DND-41 (cell line): ENCODE results near the gene APOBEC3H.

Source experiments
- ATAC-seq: fragments of 200-7000 bp; cut with Tn5 transposase; 3 replicates; pipeline ENCODE4 v1.9.1; 2021; ENCODE audit warnings: low read depth; ENCODE audit not compliant: insufficient read depth
- DNase-seq: peaks from one replicate; pipeline ENCODE4 v3.0.0-alpha.2; 2020
- H2AFZ ChIP-seq: 2 replicates; pipeline ENCODE4 v1.6.0; 2012; ENCODE audit warnings: low read depth, low read length
- H3K27ac ChIP-seq: 2 replicates; pipeline ENCODE4 v1.5.1; 2012; ENCODE audit warnings: low read length, inconsistent platforms
- H3K27me3 ChIP-seq: fragments of 200-600 bp; sonication (generic); 2 replicates; pipeline ENCODE4 v1.6.0; 2012; ENCODE audit warnings: low read length, mild to moderate bottlenecking, inconsistent platforms; ENCODE audit not compliant: insufficient read depth, poor library complexity
- H3K36me3 ChIP-seq: 2 replicates; pipeline ENCODE4 v1.5.1; 2012; ENCODE audit warnings: low read length, inconsistent platforms; ENCODE audit not compliant: insufficient read depth
- H3K4me1 ChIP-seq: 2 replicates; pipeline ENCODE4 v1.5.1; 2012; ENCODE audit warnings: mild to moderate bottlenecking, low read length; ENCODE audit not compliant: insufficient read depth
- H3K4me2 ChIP-seq: 2 replicates; pipeline ENCODE4 v1.6.0; 2012; ENCODE audit warnings: mild to moderate bottlenecking, moderate library complexity, low read length, inconsistent platforms; ENCODE audit not compliant: insufficient read depth
- H3K4me3 ChIP-seq, 2 experiments: fragments of 200-600 bp in 1 of 2; shearing (Covaris generic) in 1 of 2; 2 replicates each; pipeline ENCODE4 v1.5.1; 2012 to 2016; ENCODE audit warnings: inconsistent platforms in 2 of 2, low read length in 2 of 2, mild to moderate bottlenecking in 2 of 2, low read depth in 1 of 2, moderate library complexity in 1 of 2
- H3K79me2 ChIP-seq: 2 replicates; pipeline ENCODE4 v1.6.0; 2012; ENCODE audit warnings: low read length, inconsistent platforms; ENCODE audit not compliant: insufficient read depth
- H3K9ac ChIP-seq: 2 replicates; pipeline ENCODE4 v1.6.0; 2012; ENCODE audit warnings: low read depth, mild to moderate bottlenecking, inconsistent platforms, low read length, moderate library complexity
- H3K9me3 ChIP-seq: 2 replicates; pipeline ENCODE4 v1.5.1; 2012; ENCODE audit warnings: low read length, moderate library complexity, mild to moderate bottlenecking, inconsistent platforms; ENCODE audit not compliant: insufficient read depth, severe bottlenecking
- H4K20me1 ChIP-seq: 2 replicates; pipeline ENCODE4 v1.6.0; 2012; ENCODE audit warnings: low read length; ENCODE audit not compliant: insufficient read depth
- EZH2 ChIP-seq: IDR thresholded peaks from 3 replicates; pipeline ENCODE4 v1.6.1; 2012; ENCODE audit warnings: borderline replicate concordance, low read depth, mild to moderate bottlenecking, moderate library complexity, low read length, inconsistent platforms; ENCODE audit not compliant: severe bottlenecking
- TF ChIP-seq, protein P1 (sequence below): IDR thresholded peaks from 2 replicates; pipeline ENCODE4 v1.5.1; 2012; ENCODE audit warnings: borderline replicate concordance, low read length, moderate library complexity, mild to moderate bottlenecking; ENCODE audit not compliant: poor library complexity, severe bottlenecking; ENCODE audit errors: extremely low read depth

Gene APOBEC3H

GRCh38 chr22:39094717-39095389 is 2.2 kb upstream of the APOBEC3H start:
- H4K20me1 ChIP-seq: no peaks in the 10 kb centered on the region
- TF ChIP-seq EZH2: no peak
- TF ChIP-seq, protein P1, sequence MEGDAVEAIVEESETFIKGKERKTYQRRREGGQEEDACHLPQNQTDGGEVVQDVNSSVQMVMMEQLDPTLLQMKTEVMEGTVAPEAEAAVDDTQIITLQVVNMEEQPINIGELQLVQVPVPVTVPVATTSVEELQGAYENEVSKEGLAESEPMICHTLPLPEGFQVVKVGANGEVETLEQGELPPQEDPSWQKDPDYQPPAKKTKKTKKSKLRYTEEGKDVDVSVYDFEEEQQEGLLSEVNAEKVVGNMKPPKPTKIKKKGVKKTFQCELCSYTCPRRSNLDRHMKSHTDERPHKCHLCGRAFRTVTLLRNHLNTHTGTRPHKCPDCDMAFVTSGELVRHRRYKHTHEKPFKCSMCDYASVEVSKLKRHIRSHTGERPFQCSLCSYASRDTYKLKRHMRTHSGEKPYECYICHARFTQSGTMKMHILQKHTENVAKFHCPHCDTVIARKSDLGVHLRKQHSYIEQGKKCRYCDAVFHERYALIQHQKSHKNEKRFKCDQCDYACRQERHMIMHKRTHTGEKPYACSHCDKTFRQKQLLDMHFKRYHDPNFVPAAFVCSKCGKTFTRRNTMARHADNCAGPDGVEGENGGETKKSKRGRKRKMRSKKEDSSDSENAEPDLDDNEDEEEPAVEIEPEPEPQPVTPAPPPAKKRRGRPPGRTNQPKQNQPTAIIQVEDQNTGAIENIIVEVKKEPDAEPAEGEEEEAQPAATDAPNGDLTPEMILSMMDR: no peak
- H3K27me3 ChIP-seq: no peaks in the 10 kb centered on the region
- peaks cover 22% of the 10 kb centered on the region for H3K4me1 ChIP-seq
- DNase-seq (no peak), ATAC-seq (no peak)
- H3K79me2 ChIP-seq: no peaks in the 10 kb centered on the region
- no peak overlapping the region for H3K4me2 ChIP-seq
- no peak overlapping the region for H2AFZ ChIP-seq
- H3K9ac ChIP-seq: no peak overlapping the region
- H3K36me3 ChIP-seq: no peaks in the 10 kb centered on the region
- H3K4me3 ChIP-seq: no peak overlapping the region
- no peak overlapping the region for H3K27ac ChIP-seq
- no peaks in the 10 kb centered on the region for H3K9me3 ChIP-seq

DNA sequence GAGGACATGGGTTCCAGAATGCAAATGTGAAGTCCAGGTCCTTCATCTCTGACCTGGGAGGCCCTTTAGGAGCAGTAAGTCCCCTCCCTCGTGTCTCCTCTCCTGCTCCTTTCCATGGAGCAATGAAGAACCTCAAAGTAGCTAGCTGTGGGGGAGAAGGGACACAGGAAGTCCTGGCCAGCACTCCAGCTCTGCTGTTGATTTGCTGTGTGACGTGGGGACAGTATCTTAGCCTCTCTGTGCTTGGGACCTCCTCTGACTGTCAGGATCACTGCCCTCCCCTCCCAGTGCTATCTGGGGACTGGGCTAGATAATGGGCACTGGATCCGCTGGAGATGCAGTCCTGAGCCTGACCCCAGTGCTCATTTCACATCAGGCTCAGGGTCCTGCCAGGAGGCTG is 1.1 kb upstream of the APOBEC3H start:
- no peak overlapping the region for H3K4me3 ChIP-seq
- peaks cover 11% of the 10 kb centered on the region for H3K4me1 ChIP-seq
- no peaks in the 10 kb centered on the region for H3K36me3 ChIP-seq
- H3K9me3 ChIP-seq: no peaks in the 10 kb centered on the region
- no peak overlapping the region for H3K9ac ChIP-seq
- H3K4me2 ChIP-seq: no peak overlapping the region
- TF ChIP-seq, protein P1: no peak
- TF ChIP-seq EZH2: no peak
- no peaks in the 10 kb centered on the region for H3K79me2 ChIP-seq
- DNase-seq: no peak
- H4K20me1 ChIP-seq: no peaks in the 10 kb centered on the region
- H3K27ac ChIP-seq: no peak overlapping the region
- H3K27me3 ChIP-seq: no peaks in the 10 kb centered on the region
- H2AFZ ChIP-seq: no peak overlapping the region
- ATAC-seq: no peak

DNA sequence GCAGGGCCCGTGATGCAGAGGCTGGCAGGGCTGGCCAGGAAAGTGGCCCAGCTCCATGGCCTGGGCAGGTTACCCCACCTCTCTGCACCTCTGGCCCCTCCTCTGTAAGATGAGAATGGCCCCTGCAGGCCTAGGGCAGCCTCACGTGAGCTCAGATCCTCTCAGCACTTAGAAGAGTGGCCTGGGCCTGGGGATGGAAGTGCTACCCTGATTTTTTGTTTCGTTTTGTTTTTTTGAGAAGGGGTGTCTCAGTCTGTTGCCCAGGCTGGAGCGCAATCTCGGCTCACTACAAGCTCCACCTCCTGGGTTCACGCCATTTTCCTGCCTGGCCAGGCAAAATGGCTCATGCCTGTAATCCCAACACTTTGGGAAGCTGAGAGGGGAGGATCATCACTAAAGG is 982 bp downstream of the APOBEC3H start:
- DNase-seq: no peak
- Histone ChIP-seq H3K79me2 (no peaks in the 10 kb centered on the region), H3K27ac (no peak overlapping the region), H3K4me2 (no peak overlapping the region), H3K9me3 (no peaks in the 10 kb centered on the region), H3K27me3 (no peaks in the 10 kb centered on the region), H3K36me3 (no peaks in the 10 kb centered on the region), H3K4me3 (no peak overlapping the region), H2AFZ (no peak overlapping the region), H3K9ac (no peak overlapping the region), H3K4me1 (peaks cover 10% of the 10 kb centered on the region), H4K20me1 (no peaks in the 10 kb centered on the region)
- ATAC-seq: 0 out of 3 replicates have a peak, but pooled peaks have one; percentile 38
- TF ChIP-seq, protein P1: no peak
- TF ChIP-seq EZH2: no peak

GRCh38 chr22:39098576-39098975 is 1.5 kb downstream of the APOBEC3H start:
- no peak overlapping the region for H3K4me2 ChIP-seq

More at GRCh38 chr22:39098576-39098975, 1.5 kb downstream of the APOBEC3H start:
- Histone ChIP-seq H3K4me3 (no peak overlapping the region), H3K27ac (no peak overlapping the region), H3K27me3 (no peaks in the 10 kb centered on the region), H3K79me2 (no peaks in the 10 kb centered on the region), H3K36me3 (no peaks in the 10 kb centered on the region), H3K9ac (no peak overlapping the region), H4K20me1 (no peaks in the 10 kb centered on the region), H3K9me3 (no peaks in the 10 kb centered on the region), H2AFZ (no peak overlapping the region), H3K4me1 (peaks cover 10% of the 10 kb centered on the region)
- no peak for ATAC-seq
- DNase-seq: no peak
- TF ChIP-seq, protein P1: no peak
- no peak for TF ChIP-seq EZH2
